ENCODE measurements around the gene VWA3A. TPM values are rescaled to one million over a fixed set of nuclear protein-coding genes. Genes with fewer than 3 reads are reported as not detected.

VWA3A gene
- total RNA-seq, 1 experiment from 2014 or later, result 0.64 TPM

GRCh38 chr16:22075043-22075757, 17.1 kb upstream of the VWA3A start:
- no peaks in the 10 kb centered on the region for H3K9me3 ChIP-seq (ENCODE audit: low read depth, low read length, poor library complexity, severe bottlenecking)
- CTCF ChIA-PET, result no interaction called here
- POLR2A ChIA-PET (ENCODE audit: low non-redundant PET), result no interaction called here
- H3K36me3 ChIP-seq (ENCODE audit: insufficient read depth, low read length, poor library complexity, severe bottlenecking), result no peaks in the 10 kb centered on the region
- TF ChIP-seq EZH2 (IDR thresholded peaks at IDR 0.05; ENCODE audit: borderline replicate concordance, low read depth, low read length, poor library complexity, severe bottlenecking), result no peak
- no peak for TF ChIP-seq CTCF (conservative IDR thresholded peaks at IDR 0.05; ENCODE audit: low read depth, low read length)
- no peak for DNase-seq (ENCODE audit: low spot score)
- H3K27ac ChIP-seq (ENCODE audit: low read depth, low read length, poor library complexity, severe bottlenecking), result no peak overlapping the region
- no peaks in the 10 kb centered on the region for H3K27me3 ChIP-seq (replicated peaks; ENCODE audit: insufficient read depth, low read depth, low read length, poor library complexity)
- no TSS peak for BruUV-seq (replicated peaks)
- H3K4me3 ChIP-seq (ENCODE audit: low read depth, low read length, poor library complexity, severe bottlenecking), result no peak overlapping the region
- intact Hi-C loops (cut with micrococcal nuclease; ENCODE audit: unreplicated experiment), result no loop called here
- H3K4me1 ChIP-seq (ENCODE audit: insufficient read depth, low read length, poor library complexity, severe bottlenecking), result no peaks in the 10 kb centered on the region

GRCh38 chr16:22075776-22076175, 16.6 kb upstream of the VWA3A start:
- Histone ChIP-seq H3K4me3 (ENCODE audit: low read depth, low read length, poor library complexity, severe bottlenecking) (no peak overlapping the region), H3K27me3 (replicated peaks; ENCODE audit: insufficient read depth, low read depth, low read length, poor library complexity) (no peaks in the 10 kb centered on the region), H3K4me1 (ENCODE audit: insufficient read depth, low read length, poor library complexity, severe bottlenecking) (no peaks in the 10 kb centered on the region), H3K36me3 (ENCODE audit: insufficient read depth, low read length, poor library complexity, severe bottlenecking) (no peaks in the 10 kb centered on the region), H3K9me3 (ENCODE audit: low read depth, low read length, poor library complexity, severe bottlenecking) (no peaks in the 10 kb centered on the region), H3K27ac (ENCODE audit: low read depth, low read length, poor library complexity, severe bottlenecking) (no peak overlapping the region)
- intact Hi-C loops (cut with micrococcal nuclease; ENCODE audit: unreplicated experiment), result no loop called here
- DNase-seq (ENCODE audit: low spot score), result no peak
- no TSS peak for BruUV-seq (replicated peaks)
- ChIA-PET CTCF (no interaction called here), POLR2A (ENCODE audit: low non-redundant PET) (no interaction called here)
- no peak for TF ChIP-seq CTCF (conservative IDR thresholded peaks at IDR 0.05; ENCODE audit: low read depth, low read length)
- no peak for TF ChIP-seq EZH2 (IDR thresholded peaks at IDR 0.05; ENCODE audit: borderline replicate concordance, low read depth, low read length, poor library complexity, severe bottlenecking)

- peak; percentile 74 for DNase-seq (ENCODE audit: low spot score)
- Histone ChIP-seq H3K27me3 (replicated peaks; ENCODE audit: insufficient read depth, low read depth, low read length, poor library complexity) (no peaks in the 10 kb centered on the region), H3K4me3 (ENCODE audit: low read depth, low read length, poor library complexity, severe bottlenecking) (no peak overlapping the region), H3K36me3 (ENCODE audit: insufficient read depth, low read length, poor library complexity, severe bottlenecking) (no peaks in the 10 kb centered on the region), H3K9me3 (ENCODE audit: low read depth, low read length, poor library complexity, severe bottlenecking) (no peaks in the 10 kb centered on the region), H3K27ac (ENCODE audit: low read depth, low read length, poor library complexity, severe bottlenecking) (no peak overlapping the region), H3K4me1 (ENCODE audit: insufficient read depth, low read length, poor library complexity, severe bottlenecking) (no peaks in the 10 kb centered on the region)
- POLR2A ChIA-PET (ENCODE audit: low non-redundant PET), result no interaction called here
- CTCF ChIA-PET, result interaction anchor here (0.6 to 4.0 kb wide), 20 partner anchors 9 to 319 kb away, joined by 3 to 89 read pairs (median 4); partner anchors contain the start of genes MOSMO, PDZD9 and VWA3A
- no TSS peak for BruUV-seq (replicated peaks)
- TF ChIP-seq EZH2 (IDR thresholded peaks at IDR 0.05; ENCODE audit: borderline replicate concordance, low read depth, low read length, poor library complexity, severe bottlenecking) (no peak), CTCF (conservative IDR thresholded peaks at IDR 0.05; ENCODE audit: low read depth, low read length) (peak; percentile 93)
- intact Hi-C loops (cut with micrococcal nuclease; ENCODE audit: unreplicated experiment), result loop anchor here (1.0 kb wide), 1 partner anchor 77 kb away; the partner anchor contains the start of gene PDZD9
Observed at GRCh38 chr16:22077700-22078313, 14.5 kb upstream of the VWA3A start.
